Measurements from ENCODE around the gene TMPRSS9.

The TMPRSS9 gene

DNA sequence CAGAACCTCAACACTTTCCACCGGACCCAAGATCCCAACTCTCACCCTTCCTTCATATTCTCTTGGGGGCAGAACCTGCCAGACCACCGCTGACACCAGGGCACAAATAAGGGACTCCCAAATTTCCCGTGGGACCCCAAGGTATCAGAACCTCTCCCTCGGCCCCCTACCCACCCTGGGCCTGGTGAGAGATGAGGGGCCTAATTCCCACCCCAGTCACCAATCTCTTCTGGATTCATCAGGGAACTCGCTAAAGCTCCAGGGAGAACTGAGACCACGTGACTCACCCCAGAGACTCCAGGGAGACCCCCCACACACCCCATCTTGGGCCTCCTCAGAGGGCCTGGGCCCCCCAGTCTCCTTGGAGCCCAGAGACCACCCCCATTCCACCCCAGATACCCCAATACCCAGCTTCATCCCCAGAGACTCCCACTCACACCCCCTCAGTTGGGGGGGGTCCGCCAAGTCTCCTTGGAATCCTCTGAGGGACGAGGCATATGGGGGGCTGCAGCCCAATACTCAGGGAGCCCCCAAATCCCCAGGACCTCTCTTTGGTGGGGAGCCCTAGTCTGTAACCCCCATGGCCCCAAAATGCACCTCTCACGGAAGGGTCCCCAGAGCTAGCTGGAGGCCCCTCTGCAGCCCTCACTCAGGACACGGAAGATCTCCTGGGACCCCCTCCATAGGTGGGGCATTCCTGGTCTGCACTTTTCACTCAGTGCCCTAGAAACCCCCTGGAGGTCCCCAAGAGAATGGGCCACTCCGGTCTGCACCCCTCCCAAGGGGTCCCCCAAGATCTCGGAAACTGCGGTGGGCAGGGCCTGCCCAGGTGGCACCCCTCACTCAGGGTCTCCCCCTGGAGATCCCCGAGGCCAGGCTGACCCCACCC is 95.1 kb downstream of the TMPRSS9 start (continued):
- TF ChIP-seq ZNF561 (tag by site-specific recombination; IDR thresholded peaks at IDR 0.05; ENCODE audit: borderline replicate concordance): no peak
- no peak for TF ChIP-seq ZNF404 (tag by site-specific recombination; IDR thresholded peaks at IDR 0.05)
- TF ChIP-seq ZNF157 (tag by site-specific recombination; IDR thresholded peaks at IDR 0.05): no peak
- no peak for TF ChIP-seq ZNF701 (tag by site-specific recombination; IDR thresholded peaks at IDR 0.05)
- no peak for TF ChIP-seq AEBP2 (tag by site-specific recombination; IDR thresholded peaks at IDR 0.05; ENCODE audit: borderline replicate concordance)
- TF ChIP-seq PRDM10 (tag by site-specific recombination; IDR thresholded peaks at IDR 0.05): peak; percentile 56; the same call in 1 of the 2 replicates
- 0 out of 2 replicates have a peak, but pooled peaks have one; percentile 9 for TF ChIP-seq EGR2 (tag by site-specific recombination; IDR thresholded peaks at IDR 0.05; ENCODE audit: low read depth)
- TF ChIP-seq ZNF19 (tag by site-specific recombination; IDR thresholded peaks at IDR 0.05; ENCODE audit: low read depth): no peak
- no peak for TF ChIP-seq MZF1 (tag by site-specific recombination; IDR thresholded peaks at IDR 0.05; ENCODE audit: borderline replicate concordance)
- TF ChIP-seq, protein P1, sequence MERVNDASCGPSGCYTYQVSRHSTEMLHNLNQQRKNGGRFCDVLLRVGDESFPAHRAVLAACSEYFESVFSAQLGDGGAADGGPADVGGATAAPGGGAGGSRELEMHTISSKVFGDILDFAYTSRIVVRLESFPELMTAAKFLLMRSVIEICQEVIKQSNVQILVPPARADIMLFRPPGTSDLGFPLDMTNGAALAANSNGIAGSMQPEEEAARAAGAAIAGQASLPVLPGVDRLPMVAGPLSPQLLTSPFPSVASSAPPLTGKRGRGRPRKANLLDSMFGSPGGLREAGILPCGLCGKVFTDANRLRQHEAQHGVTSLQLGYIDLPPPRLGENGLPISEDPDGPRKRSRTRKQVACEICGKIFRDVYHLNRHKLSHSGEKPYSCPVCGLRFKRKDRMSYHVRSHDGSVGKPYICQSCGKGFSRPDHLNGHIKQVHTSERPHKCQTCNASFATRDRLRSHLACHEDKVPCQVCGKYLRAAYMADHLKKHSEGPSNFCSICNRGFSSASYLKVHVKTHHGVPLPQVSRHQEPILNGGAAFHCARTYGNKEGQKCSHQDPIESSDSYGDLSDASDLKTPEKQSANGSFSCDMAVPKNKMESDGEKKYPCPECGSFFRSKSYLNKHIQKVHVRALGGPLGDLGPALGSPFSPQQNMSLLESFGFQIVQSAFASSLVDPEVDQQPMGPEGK (tag by site-specific recombination; IDR thresholded peaks at IDR 0.05): peak; percentile 77
- TF ChIP-seq ZNF433 (tag by site-specific recombination; IDR thresholded peaks at IDR 0.05; ENCODE audit: low read depth): no peak
- TF ChIP-seq, protein P2, sequence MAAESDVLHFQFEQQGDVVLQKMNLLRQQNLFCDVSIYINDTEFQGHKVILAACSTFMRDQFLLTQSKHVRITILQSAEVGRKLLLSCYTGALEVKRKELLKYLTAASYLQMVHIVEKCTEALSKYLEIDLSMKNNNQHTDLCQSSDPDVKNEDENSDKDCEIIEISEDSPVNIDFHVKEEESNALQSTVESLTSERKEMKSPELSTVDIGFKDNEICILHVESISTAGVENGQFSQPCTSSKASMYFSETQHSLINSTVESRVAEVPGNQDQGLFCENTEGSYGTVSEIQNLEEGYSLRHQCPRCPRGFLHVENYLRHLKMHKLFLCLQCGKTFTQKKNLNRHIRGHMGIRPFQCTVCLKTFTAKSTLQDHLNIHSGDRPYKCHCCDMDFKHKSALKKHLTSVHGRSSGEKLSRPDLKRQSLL (tag by site-specific recombination; IDR thresholded peaks at IDR 0.05): no peak
- no peak for TF ChIP-seq SETDB1 (IDR thresholded peaks at IDR 0.05; ENCODE audit: insufficient read length, low read length)
- no peak for TF ChIP-seq OVOL3 (tag by site-specific recombination; IDR thresholded peaks at IDR 0.05)
- no peak for TF ChIP-seq HOXA7 (CRISPR knock-in tag; IDR thresholded peaks at IDR 0.05; ENCODE audit: borderline replicate concordance)
- TF ChIP-seq ZNF114 (tag by site-specific recombination; IDR thresholded peaks at IDR 0.05): no peak
- TF ChIP-seq ZBTB10 (tag by site-specific recombination; IDR thresholded peaks at IDR 0.05): peak; percentile 34
- TF ChIP-seq HOXC10 (CRISPR knock-in tag; IDR thresholded peaks at IDR 0.05): no peak
- TF ChIP-seq ZBTB21 (tag by site-specific recombination; IDR thresholded peaks at IDR 0.05): no peak
- no peak for TF ChIP-seq ZNF843 (tag by site-specific recombination; IDR thresholded peaks at IDR 0.05)
- TF ChIP-seq ZNF600 (tag by site-specific recombination; IDR thresholded peaks at IDR 0.05): 0 out of 2 replicates have a peak, but pooled peaks have one; percentile 44
- no peak for TF ChIP-seq ZBTB8A (tag by site-specific recombination; IDR thresholded peaks at IDR 0.05)
- no peak for TF ChIP-seq YY1 (tag by site-specific recombination; IDR thresholded peaks at IDR 0.05)
- TF ChIP-seq ZNF626 (tag by site-specific recombination; IDR thresholded peaks at IDR 0.05): no peak
- no peak for TF ChIP-seq ZNF26 (tag by site-specific recombination; IDR thresholded peaks at IDR 0.05)
- TF ChIP-seq ZNF324 (tag by site-specific recombination; IDR thresholded peaks at IDR 0.05): no peak
- TF ChIP-seq ZNF221 (tag by site-specific recombination; IDR thresholded peaks at IDR 0.05; ENCODE audit: borderline replicate concordance): no peak

All from HEK293 (cell line).